Neural progenitor cell (in vitro differentiated cells): ENCODE results near the gene EAF2. TPM values are rescaled to one million over a fixed set of nuclear protein-coding genes. Genes with fewer than 3 reads are reported as not detected.
A peak's percentile ranks its signal among the peaks of the same experiment; 100 is the strongest.

ENCODE experiments used
- DNase-seq: peaks from one replicate; pipeline ENCODE4 v3.0.0-alpha.2; 2016; ENCODE audit warnings: low spot score
- H2AFZ ChIP-seq: fragments of 200-600 bp; sonication (generic); replicated peaks from 2 replicates; pipeline ENCODE4 v1.6.1; 2016; ENCODE audit warnings: antibody characterized with exemption
- H3F3A ChIP-seq: fragments of 200-600 bp; sonication (generic); 2 replicates; pipeline ENCODE4 v1.6.1; 2016; ENCODE audit warnings: antibody characterized with exemption, low read depth
- H3K27ac ChIP-seq: fragments of 200-600 bp; sonication (generic); 2 replicates; pipeline ENCODE4 v1.5.1; 2016; ENCODE audit warnings: mild to moderate bottlenecking
- H3K27me3 ChIP-seq: fragments of 200-600 bp; sonication (generic); 2 replicates; pipeline ENCODE4 v1.6.1; 2016; ENCODE audit warnings: mild to moderate bottlenecking, moderate library complexity
- H3K36me3 ChIP-seq: fragments of 200-600 bp; sonication (generic); 2 replicates; pipeline ENCODE4 v1.5.1; 2016
- H3K4me1 ChIP-seq: fragments of 200-600 bp; sonication (generic); 2 replicates; pipeline ENCODE4 v1.6.1; 2016; ENCODE audit warnings: mixed run types
- H3K4me2 ChIP-seq: fragments of 200-600 bp; sonication (generic); 2 replicates; pipeline ENCODE4 v1.6.1; 2016
- H3K4me3 ChIP-seq: fragments of 200-600 bp; sonication (generic); 2 replicates; pipeline ENCODE4 v1.5.1; 2016
- H3K79me2 ChIP-seq: fragments of 200-600 bp; sonication (generic); 2 replicates; pipeline ENCODE4 v1.6.1; 2016; ENCODE audit warnings: low read depth
- H3K9ac ChIP-seq: fragments of 200-600 bp; sonication (generic); 2 replicates; pipeline ENCODE4 v1.6.1; 2016
- H3K9me3 ChIP-seq: fragments of 200-600 bp; sonication (generic); 2 replicates; pipeline ENCODE4 v1.5.1; 2016; ENCODE audit warnings: low read depth
- H4K20me1 ChIP-seq: fragments of 200-600 bp; sonication (generic); 2 replicates; pipeline ENCODE4 v1.6.1; 2016; ENCODE audit warnings: low read depth
- H3K27ac Mint-ChIP-seq: 3 replicates; pipeline ENCODE4 v1.8.0; 2021; ENCODE audit warnings: mixed read lengths
- H3K27me3 Mint-ChIP-seq: 2 replicates; pipeline ENCODE4 v1.8.0; 2022; ENCODE audit warnings: low read depth, mild to moderate bottlenecking, inconsistent platforms, moderate library complexity, mixed read lengths; ENCODE audit not compliant: insufficient read depth
- H3K36me3 Mint-ChIP-seq: 3 replicates; pipeline ENCODE4 v1.8.0; 2021; ENCODE audit warnings: mixed read lengths
- H3K4me1 Mint-ChIP-seq: 3 replicates; pipeline ENCODE4 v1.8.0; 2021; ENCODE audit warnings: mixed read lengths
- H3K4me3 Mint-ChIP-seq: 3 replicates; pipeline ENCODE4 v1.8.0; 2021; ENCODE audit warnings: mild to moderate bottlenecking, moderate library complexity, mixed read lengths
- H3K9me3 Mint-ChIP-seq: 3 replicates; pipeline ENCODE4 v1.8.0; 2020; ENCODE audit warnings: mixed read lengths
- EZH2 ChIP-seq: fragments of 200-600 bp; sonication (generic); IDR thresholded peaks from 2 replicates; pipeline ENCODE4 v1.6.1; 2017; ENCODE audit warnings: antibody characterized with exemption, mild to moderate bottlenecking, moderate library complexity
- EZH2phosphoT487 ChIP-seq: fragments of 200-600 bp; sonication (generic); IDR thresholded peaks from 2 replicates; pipeline ENCODE4 v1.6.1; 2017; ENCODE audit warnings: antibody characterized with exemption
- total RNA-seq: library from RNA; depleted of rRNA; stranded (reverse); fragments of >200 nt; gene quantifications from 2 replicates; pipeline ENCODE4 v1.2.3, GENCODE V29; 2015; ENCODE audit warnings: low replicate concordance
- TF ChIP-seq, protein P1 (sequence below): fragments of 200-600 bp; sonication (generic); IDR thresholded peaks from 2 replicates; pipeline ENCODE4 v1.5.1; 2017; ENCODE audit warnings: antibody characterized with exemption, mild to moderate bottlenecking

Gene EAF2
- total RNA-seq, 1 donor from 2014 or later = 8.5 TPM

DNA sequence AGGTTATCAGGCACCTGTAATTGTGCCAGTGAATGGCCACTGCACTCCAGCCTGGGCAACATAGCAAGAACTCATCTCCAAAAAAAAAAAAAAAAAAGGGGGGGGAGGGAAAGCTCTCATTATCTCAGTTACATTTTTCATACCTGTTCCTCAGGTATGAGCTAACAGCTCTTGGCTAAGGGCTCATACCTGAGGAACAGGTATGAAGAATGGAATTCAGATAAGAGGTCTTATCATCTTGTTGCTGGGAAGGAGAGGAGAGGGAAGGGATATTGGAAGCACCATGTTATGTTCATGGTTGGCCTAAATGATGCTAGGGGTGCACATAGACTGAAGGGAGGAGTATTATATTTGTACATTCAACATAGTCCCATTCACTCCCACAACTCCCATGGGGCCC, 61.8 kb downstream of the EAF2 start:
- Histone ChIP-seq H3K9me3 (no peaks in the 10 kb centered on the region), H4K20me1 (no peaks in the 10 kb centered on the region), H3F3A (peaks cover 16% of the 10 kb centered on the region), H3K9ac (no peak overlapping the region), H3K4me1 (peaks cover 17% of the 10 kb centered on the region), H2AFZ (no peak overlapping the region), H3K27ac (no peak overlapping the region), H3K79me2 (no peaks in the 10 kb centered on the region), H3K4me2 (no peak overlapping the region), H3K4me3 (no peak overlapping the region), H3K36me3 (no peaks in the 10 kb centered on the region), H3K27me3 (no peaks in the 10 kb centered on the region)
- H3K27me3 Mint-ChIP-seq = peaks cover 2% of the 10 kb centered on the region
- no peaks in the 10 kb centered on the region for H3K36me3 Mint-ChIP-seq
- H3K4me3 Mint-ChIP-seq = no peak overlapping the region
- no peaks in the 10 kb centered on the region for H3K9me3 Mint-ChIP-seq
- no peak overlapping the region for H3K27ac Mint-ChIP-seq
- peaks cover 10% of the 10 kb centered on the region for H3K4me1 Mint-ChIP-seq
- TF ChIP-seq EZH2 = no peak
- no peak for TF ChIP-seq EZH2phosphoT487
- TF ChIP-seq, protein P1, sequence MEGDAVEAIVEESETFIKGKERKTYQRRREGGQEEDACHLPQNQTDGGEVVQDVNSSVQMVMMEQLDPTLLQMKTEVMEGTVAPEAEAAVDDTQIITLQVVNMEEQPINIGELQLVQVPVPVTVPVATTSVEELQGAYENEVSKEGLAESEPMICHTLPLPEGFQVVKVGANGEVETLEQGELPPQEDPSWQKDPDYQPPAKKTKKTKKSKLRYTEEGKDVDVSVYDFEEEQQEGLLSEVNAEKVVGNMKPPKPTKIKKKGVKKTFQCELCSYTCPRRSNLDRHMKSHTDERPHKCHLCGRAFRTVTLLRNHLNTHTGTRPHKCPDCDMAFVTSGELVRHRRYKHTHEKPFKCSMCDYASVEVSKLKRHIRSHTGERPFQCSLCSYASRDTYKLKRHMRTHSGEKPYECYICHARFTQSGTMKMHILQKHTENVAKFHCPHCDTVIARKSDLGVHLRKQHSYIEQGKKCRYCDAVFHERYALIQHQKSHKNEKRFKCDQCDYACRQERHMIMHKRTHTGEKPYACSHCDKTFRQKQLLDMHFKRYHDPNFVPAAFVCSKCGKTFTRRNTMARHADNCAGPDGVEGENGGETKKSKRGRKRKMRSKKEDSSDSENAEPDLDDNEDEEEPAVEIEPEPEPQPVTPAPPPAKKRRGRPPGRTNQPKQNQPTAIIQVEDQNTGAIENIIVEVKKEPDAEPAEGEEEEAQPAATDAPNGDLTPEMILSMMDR = no peak
- no peak for DNase-seq

DNA sequence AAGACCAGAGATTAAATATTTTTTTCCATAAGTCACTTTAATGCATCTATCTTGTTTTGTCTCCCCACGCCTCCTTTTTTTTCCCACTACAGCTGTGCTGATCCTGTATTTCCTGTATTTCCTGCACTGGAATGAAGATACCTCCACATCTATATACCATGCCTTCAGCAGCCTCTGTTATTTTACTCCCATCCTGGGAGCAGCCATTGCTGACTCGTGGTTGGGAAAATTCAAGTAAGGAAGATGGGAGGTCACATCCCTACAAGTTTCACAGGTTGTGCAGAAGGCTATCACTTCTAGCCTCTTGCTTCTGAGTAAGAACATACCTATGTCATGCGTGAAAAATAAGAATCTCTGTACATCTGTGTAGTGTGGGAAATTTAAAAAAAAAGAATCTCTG, 62.3 kb downstream of the EAF2 start:
- H3F3A ChIP-seq = peaks cover 16% of the 10 kb centered on the region
- H3K4me2 ChIP-seq = no peak overlapping the region
- H3K4me1 ChIP-seq = peaks cover 17% of the 10 kb centered on the region
- H4K20me1 ChIP-seq = no peaks in the 10 kb centered on the region
- peaks cover 2% of the 10 kb centered on the region for H3K27me3 Mint-ChIP-seq
- H3K4me3 ChIP-seq = no peak overlapping the region
- no peaks in the 10 kb centered on the region for H3K9me3 Mint-ChIP-seq
- no peaks in the 10 kb centered on the region for H3K9me3 ChIP-seq
- H3K4me1 Mint-ChIP-seq = peaks cover 10% of the 10 kb centered on the region
- H3K4me3 Mint-ChIP-seq = no peak overlapping the region
- no peak overlapping the region for H2AFZ ChIP-seq
- H3K36me3 ChIP-seq = no peaks in the 10 kb centered on the region
- no peak for DNase-seq
- TF ChIP-seq EZH2phosphoT487 (no peak), EZH2 (no peak)
- TF ChIP-seq, protein P1 = no peak
- H3K27ac Mint-ChIP-seq = no peak overlapping the region
- H3K27ac ChIP-seq = no peak overlapping the region
- no peak overlapping the region for H3K9ac ChIP-seq
- H3K27me3 ChIP-seq = no peaks in the 10 kb centered on the region
- H3K79me2 ChIP-seq = no peaks in the 10 kb centered on the region
- H3K36me3 Mint-ChIP-seq = no peaks in the 10 kb centered on the region

DNA sequence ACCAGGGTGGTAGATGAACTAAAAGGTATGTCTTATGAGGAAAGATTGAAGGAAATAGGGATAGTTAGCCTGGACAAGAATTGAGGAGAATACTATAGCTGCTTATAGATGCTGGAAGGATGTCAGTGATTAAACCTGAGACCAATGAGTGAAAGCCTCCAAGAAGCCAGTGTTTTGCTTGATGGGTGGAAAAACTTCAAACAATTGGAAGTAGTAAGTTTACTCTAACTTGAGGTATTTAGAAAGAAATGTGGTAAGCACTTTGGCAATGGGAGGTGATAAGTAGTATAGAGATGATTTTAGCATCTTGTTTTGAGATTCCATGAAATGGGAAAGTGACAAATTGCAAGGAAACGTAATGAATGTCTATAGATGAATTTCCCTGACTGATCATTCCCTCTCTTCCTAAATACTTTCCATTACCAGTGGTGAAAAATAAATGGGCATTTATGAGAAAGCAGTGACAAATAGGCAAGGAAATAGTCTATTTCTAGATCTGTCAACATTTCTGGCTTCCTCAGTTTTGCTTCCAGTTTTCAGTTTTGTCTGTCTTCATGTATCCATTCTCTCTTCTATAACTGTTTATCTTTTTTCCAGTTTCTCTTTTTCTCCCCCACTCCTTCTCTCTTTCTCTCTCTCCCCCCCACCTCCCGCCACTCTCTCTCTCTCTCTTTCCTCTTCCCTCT, 78.4 kb downstream of the EAF2 start:
- no peaks in the 10 kb centered on the region for H3K36me3 ChIP-seq

More for the DNA sequence above, 78.4 kb downstream of the EAF2 start:
- Mint-ChIP-seq H3K4me3 (no peak overlapping the region), H3K27ac (no peak overlapping the region), H3K36me3 (peaks cover 8% of the 10 kb centered on the region), H3K4me1 (peaks cover 4% of the 10 kb centered on the region), H3K9me3 (peaks cover 2% of the 10 kb centered on the region), H3K27me3 (no peaks in the 10 kb centered on the region)
- no peak overlapping the region for H3K9ac ChIP-seq
- no peak overlapping the region for H3K4me3 ChIP-seq
- no peaks in the 10 kb centered on the region for H3F3A ChIP-seq
- H3K4me1 ChIP-seq = peaks cover 28% of the 10 kb centered on the region
- no peak overlapping the region for H3K27ac ChIP-seq
- no peaks in the 10 kb centered on the region for H3K27me3 ChIP-seq
- TF ChIP-seq, protein P1 = no peak
- no peak for TF ChIP-seq EZH2
- TF ChIP-seq EZH2phosphoT487 = no peak
- H2AFZ ChIP-seq = no peak overlapping the region
- no peaks in the 10 kb centered on the region for H4K20me1 ChIP-seq
- no peaks in the 10 kb centered on the region for H3K79me2 ChIP-seq
- no peaks in the 10 kb centered on the region for H3K9me3 ChIP-seq
- DNase-seq = no peak
- peak overlapping the region; percentile 66 for H3K4me2 ChIP-seq
